ENCODE data around the gene BCO1. TPM values are rescaled to one million over a fixed set of nuclear protein-coding genes. Genes with fewer than 3 reads are reported as not detected.

The BCO1 gene
- total RNA-seq, 1 donor: not detected

DNA sequence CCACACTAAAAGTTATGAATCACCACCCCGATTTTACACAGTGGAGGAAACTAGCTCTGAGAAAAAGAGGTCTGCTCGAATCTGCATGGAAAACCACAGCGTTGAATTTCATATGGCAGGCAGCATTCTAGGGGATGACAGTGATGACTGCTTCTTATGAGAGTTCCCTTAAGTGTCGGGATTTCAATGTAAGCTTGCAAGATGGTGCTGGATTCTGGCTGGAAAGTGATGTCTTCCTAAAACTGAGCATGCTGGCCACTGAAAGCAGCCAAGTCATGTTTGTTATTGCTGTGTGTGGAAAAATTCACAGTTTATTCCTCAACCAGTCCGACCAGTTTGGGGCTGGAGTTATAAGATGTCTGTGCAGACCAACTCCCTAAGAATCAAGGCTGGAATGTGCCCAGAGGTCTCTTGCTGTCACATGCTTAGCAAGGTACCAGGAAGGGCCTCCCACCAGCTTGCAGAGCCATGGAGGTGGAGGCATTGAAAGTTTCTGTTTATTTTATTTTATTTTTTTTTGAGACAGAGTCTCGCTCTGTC is 39.1 kb downstream of the BCO1 start:
- no peak for DNase-seq (ENCODE audit: low read depth)
- TF ChIP-seq, protein P1, sequence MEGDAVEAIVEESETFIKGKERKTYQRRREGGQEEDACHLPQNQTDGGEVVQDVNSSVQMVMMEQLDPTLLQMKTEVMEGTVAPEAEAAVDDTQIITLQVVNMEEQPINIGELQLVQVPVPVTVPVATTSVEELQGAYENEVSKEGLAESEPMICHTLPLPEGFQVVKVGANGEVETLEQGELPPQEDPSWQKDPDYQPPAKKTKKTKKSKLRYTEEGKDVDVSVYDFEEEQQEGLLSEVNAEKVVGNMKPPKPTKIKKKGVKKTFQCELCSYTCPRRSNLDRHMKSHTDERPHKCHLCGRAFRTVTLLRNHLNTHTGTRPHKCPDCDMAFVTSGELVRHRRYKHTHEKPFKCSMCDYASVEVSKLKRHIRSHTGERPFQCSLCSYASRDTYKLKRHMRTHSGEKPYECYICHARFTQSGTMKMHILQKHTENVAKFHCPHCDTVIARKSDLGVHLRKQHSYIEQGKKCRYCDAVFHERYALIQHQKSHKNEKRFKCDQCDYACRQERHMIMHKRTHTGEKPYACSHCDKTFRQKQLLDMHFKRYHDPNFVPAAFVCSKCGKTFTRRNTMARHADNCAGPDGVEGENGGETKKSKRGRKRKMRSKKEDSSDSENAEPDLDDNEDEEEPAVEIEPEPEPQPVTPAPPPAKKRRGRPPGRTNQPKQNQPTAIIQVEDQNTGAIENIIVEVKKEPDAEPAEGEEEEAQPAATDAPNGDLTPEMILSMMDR (IDR thresholded peaks at IDR 0.05; ENCODE audit: insufficient read depth, low read length): no peak
- H3K4me3 ChIP-seq (ENCODE audit: low read depth, low read length): no peak overlapping the region

DNA sequence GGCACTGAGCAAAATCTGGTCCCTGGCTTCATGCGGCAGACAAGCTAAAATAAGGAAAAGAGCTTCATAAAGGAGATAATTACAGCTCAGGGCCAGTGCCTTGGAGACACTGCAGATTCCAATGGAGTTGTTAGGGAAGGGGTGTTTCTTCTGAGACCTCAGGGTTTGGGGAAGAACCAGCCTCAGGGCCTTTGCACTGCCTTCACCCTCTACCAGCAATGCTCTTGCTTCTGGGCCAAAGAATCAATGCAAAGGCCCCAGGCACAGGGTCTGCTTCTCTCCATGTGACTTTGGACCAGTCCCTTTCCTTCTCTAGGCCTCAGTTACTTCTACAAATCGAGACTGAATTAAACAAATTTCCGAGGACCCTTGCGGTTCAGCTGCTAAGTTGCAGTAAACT is 40.0 kb downstream of the BCO1 start:
- TF ChIP-seq, protein P1 (IDR thresholded peaks at IDR 0.05; ENCODE audit: insufficient read depth, low read length): no peak
- no peak for DNase-seq (ENCODE audit: low read depth)
- H3K4me3 ChIP-seq (ENCODE audit: low read depth, low read length): no peak overlapping the region

DNA sequence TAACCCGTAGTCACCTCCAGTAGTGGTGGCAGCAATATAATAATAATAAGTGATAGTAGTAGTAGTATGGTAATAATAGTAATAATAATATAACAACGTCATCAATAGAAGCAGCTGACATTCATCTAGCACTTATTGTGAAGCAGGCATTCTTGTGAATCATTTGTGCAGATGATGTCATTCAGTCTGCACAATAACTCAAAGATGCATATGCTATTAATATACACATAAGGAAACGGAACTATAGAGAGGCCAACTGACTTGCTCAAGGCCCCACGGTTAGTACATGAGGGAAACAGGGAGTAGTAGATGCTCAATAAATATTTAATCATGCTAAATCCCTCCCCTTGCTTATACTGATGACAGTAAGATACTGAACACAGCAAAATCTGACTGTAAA is 40.9 kb downstream of the BCO1 start:
- peak; percentile 52 for DNase-seq (ENCODE audit: low read depth)
- no peak overlapping the region for H3K4me3 ChIP-seq (ENCODE audit: low read depth, low read length)
- TF ChIP-seq, protein P1 (IDR thresholded peaks at IDR 0.05; ENCODE audit: insufficient read depth, low read length): no peak

DNA sequence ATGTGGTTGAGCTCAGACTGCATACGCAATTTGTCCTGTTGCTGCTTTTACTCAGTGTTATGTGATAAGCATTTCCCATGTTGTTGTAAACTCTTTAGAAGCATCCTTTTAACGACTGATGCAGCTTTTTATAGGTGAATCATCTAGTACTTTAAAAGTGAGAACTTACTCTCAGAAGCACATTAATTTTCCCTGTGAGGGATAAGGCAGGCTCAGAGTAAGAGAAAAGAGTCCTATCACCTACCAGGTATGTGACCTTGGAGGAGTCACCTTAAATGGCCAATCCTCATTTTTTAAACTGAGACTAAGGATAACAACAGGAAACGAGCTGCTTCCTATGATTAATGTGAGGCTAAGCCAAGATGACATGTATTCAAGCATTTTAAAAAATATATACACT is 41.9 kb downstream of the BCO1 start:
- DNase-seq (ENCODE audit: low read depth): peak; percentile 37
- TF ChIP-seq, protein P1 (IDR thresholded peaks at IDR 0.05; ENCODE audit: insufficient read depth, low read length): no peak
- H3K4me3 ChIP-seq (ENCODE audit: low read depth, low read length): no peak overlapping the region

DNA sequence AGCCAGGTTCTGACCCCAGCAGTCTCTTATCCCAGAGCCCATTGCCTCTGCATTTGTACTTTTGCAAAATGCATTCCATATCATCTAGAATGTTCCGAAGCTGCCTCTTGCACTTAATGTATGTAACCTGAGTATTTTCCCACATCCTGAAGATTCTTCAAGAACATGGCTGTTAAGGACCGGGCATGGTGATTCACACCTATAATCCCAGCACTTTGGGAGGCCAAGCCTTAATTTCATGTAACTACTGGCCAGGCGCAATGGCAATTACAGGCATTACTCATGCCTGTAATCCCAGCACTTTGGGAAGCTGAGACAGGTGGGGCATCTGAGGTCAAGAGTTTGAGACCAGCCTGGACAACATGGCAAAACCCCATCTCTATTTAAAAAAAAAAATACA is 44.6 kb downstream of the BCO1 start:
- TF ChIP-seq, protein P1 (IDR thresholded peaks at IDR 0.05; ENCODE audit: insufficient read depth, low read length): no peak
- no peak for DNase-seq (ENCODE audit: low read depth)
- no peak overlapping the region for H3K4me3 ChIP-seq (ENCODE audit: low read depth, low read length)

DNA sequence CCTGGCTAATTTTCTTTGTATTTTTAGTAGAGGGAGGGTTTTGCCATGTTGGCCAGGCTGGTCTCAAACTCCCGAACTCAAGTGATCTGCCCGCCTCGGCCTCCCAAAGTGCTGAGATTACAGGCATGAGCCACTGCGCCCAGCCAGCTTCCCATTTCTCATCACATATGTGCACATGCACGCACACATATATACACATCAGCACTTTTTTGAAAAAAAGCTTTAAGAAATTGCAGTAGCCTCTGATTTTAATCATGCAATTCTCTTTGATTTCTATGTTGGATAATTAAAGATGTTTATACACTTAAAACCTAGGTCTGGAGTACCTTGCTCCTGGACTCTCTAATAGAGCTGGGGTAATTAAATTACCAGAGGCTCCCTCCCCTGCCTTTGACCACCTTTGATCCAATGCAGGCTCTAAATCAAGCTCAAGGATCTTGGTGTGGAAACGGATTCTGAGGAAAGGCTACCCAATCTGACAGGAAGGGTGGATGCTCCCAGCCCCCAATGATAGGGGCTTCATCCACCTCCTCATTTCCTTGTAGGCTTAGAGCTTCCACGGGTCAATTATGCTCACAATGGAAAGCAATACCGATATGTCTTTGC is 46.6 kb downstream of the BCO1 start:
- TF ChIP-seq, protein P1 (IDR thresholded peaks at IDR 0.05; ENCODE audit: insufficient read depth, low read length): no peak
- DNase-seq (ENCODE audit: low read depth): no peak

DNA sequence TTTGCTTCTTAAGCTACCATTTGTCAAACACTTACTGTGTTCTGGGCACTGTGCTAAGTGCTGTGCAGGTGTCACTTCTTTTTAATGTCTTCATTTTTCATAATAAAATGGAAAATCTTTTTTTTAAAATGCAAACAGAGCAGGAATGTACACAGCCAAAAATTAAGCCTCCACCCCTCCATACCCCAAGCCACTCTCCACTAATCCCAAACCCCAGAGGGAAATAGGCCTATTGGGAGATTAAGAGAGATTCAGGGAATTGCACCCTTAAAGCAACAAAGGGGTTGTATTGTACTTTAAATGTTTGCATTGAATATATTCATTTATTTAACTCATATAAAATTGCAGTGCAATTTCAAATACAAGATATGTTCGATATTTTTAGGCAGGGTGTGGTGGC is 47.7 kb downstream of the BCO1 start:
- no peak overlapping the region for H3K4me3 ChIP-seq (ENCODE audit: low read depth, low read length)
- TF ChIP-seq, protein P1 (IDR thresholded peaks at IDR 0.05; ENCODE audit: insufficient read depth, low read length): no peak
- no peak for DNase-seq (ENCODE audit: low read depth)

More for the DNA sequence above, 46.6 kb downstream of the BCO1 start:
- no peak overlapping the region for H3K4me3 ChIP-seq (ENCODE audit: low read depth, low read length)
